Epithelial cell of proximal tubule (primary cell): ENCODE measurements around the gene JPH3. TPM values are rescaled to one million over a fixed set of nuclear protein-coding genes. Genes with fewer than 3 reads are reported as not detected.

Source experiments
- DNase-seq: peaks from one replicate; pipeline ENCODE4 v3.0.0-alpha.2; 2011; ENCODE audit warnings: low read depth
- H3K4me3 ChIP-seq: 2 replicates; pipeline ENCODE4 v1.5.1; 2011; ENCODE audit warnings: low read depth, mild to moderate bottlenecking, low read length
- CTCF ChIP-seq: conservative IDR thresholded peaks from 2 replicates; pipeline ENCODE4 v1.5.1; 2012; ENCODE audit warnings: low read depth, mild to moderate bottlenecking, low read length
- total RNA-seq: library from RNA; depleted of rRNA; stranded (reverse); fragments of >200 nt; gene quantifications from 2 replicates; pipeline ENCODE4 v1.2.3, GENCODE V29; 2015

Gene JPH3
- total RNA-seq, 1 donor from 2014 or later: 0.40 TPM

- no peak for DNase-seq
- no peak overlapping the region for H3K4me3 ChIP-seq
- TF ChIP-seq CTCF: no peak
Observed at GRCh38 chr16:87742781-87743490, 140.6 kb downstream of the JPH3 start.

- no peak for DNase-seq
- no peak overlapping the region for H3K4me3 ChIP-seq
- no peak for TF ChIP-seq CTCF
Observed at GRCh38 chr16:87744750-87745514, 142.6 kb downstream of the JPH3 start.

- DNase-seq: no peak
Observed at GRCh38 chr16:87746178-87746577, 143.9 kb downstream of the JPH3 start.

More at GRCh38 chr16:87746178-87746577, 143.9 kb downstream of the JPH3 start:
- H3K4me3 ChIP-seq: no peak overlapping the region
- TF ChIP-seq CTCF: no peak

Other genes starting within 250 kb of the JPH3 start
- 14.8 and 18.0 TPM in 2 replicates for gene FBXO31, start 218.7 kb upstream of the JPH3 start, total RNA-seq
- 39.3 and 39.5 TPM in 2 replicates for gene MAP1LC3B, start 210.2 kb upstream of the JPH3 start, total RNA-seq
- gene ZCCHC14, start 109.5 kb upstream of the JPH3 start, total RNA-seq: 9.9 and 11.8 TPM in 2 replicates
- 29.0 and 45.4 TPM in 2 replicates for gene KLHDC4, start 163.5 kb downstream of the JPH3 start, total RNA-seq